Mammary epithelial cell (primary cell): ENCODE data around the gene PREX1.
"Not testable (repeated sequence)": the region's sequence is repeated elsewhere in the genome, so short reads cannot be mapped to it uniquely, and the experiment has no call there.

Experiments
- CTCF ChIP-seq, 2 donors: IDR thresholded peaks in 1 of 2; conservative IDR thresholded peaks in 1 of 2; 2 replicates each; pipeline ENCODE4 v1.5.1; 2011 to 2012; ENCODE audit warnings: inconsistent platforms in 2 of 2, low read length in 2 of 2, mild to moderate bottlenecking in 2 of 2, control low read depth in 1 of 2, low read depth in 1 of 2; ENCODE audit not compliant: insufficient read depth in 1 of 2; ENCODE audit errors: extremely low read depth in 1 of 2
- EZH2 ChIP-seq: IDR thresholded peaks from 2 replicates; pipeline ENCODE4 v1.6.1; 2012; ENCODE audit warnings: low read length, inconsistent platforms, borderline replicate concordance

GRCh38 chr20:48812114-48812513 is 15.7 kb downstream of the PREX1 start:
- TF ChIP-seq CTCF (conservative IDR thresholded peaks at IDR 0.05 in 1 of 2, IDR thresholded peaks at IDR 0.05 in 1 of 2; ENCODE audit: extremely low read depth in 1 of 2, insufficient read depth in 1 of 2, low read depth in 1 of 2, low read length in 2 of 2); EZH2: not testable (repeated sequence)
